Neural crest cell (in vitro differentiated cells): ENCODE data around the gene C1QTNF7. TPM values are rescaled to one million over a fixed set of nuclear protein-coding genes. Genes with fewer than 3 reads are reported as not detected.

ENCODE experiments used
- DNase-seq: peaks from one replicate; pipeline ENCODE4 v3.0.0; 2021; ENCODE audit warnings: low read depth, mixed read lengths, low spot score
- H3K27ac Mint-ChIP-seq: one replicate; pipeline ENCODE4 v1.8.0; 2021; ENCODE audit warnings: mild to moderate bottlenecking, mixed read lengths; ENCODE audit not compliant: unreplicated experiment
- H3K27me3 Mint-ChIP-seq: 2 replicates; pipeline ENCODE4 v1.8.0; 2021; ENCODE audit warnings: low read depth, mild to moderate bottlenecking, mixed read lengths
- H3K36me3 Mint-ChIP-seq: 2 replicates; pipeline ENCODE4 v1.8.0; 2021; ENCODE audit warnings: low read depth, mild to moderate bottlenecking, mixed read lengths
- H3K4me1 Mint-ChIP-seq: 2 replicates; pipeline ENCODE4 v1.8.0; 2021; ENCODE audit warnings: mixed read lengths
- H3K4me3 Mint-ChIP-seq: one replicate; pipeline ENCODE4 v1.8.0; 2021; ENCODE audit warnings: mild to moderate bottlenecking, mixed read lengths
- H3K9me3 Mint-ChIP-seq: 2 replicates; pipeline ENCODE4 v1.8.0; 2021; ENCODE audit warnings: mixed read lengths
- CTCF ChIP-seq: fragments of 200-600 bp; sonication (generic); conservative IDR thresholded peaks from 2 replicates; pipeline ENCODE4 v1.5.0; 2021; ENCODE audit warnings: antibody characterized with exemption, mild to moderate bottlenecking
- total RNA-seq: library from RNA; stranded (reverse); gene quantifications from 2 replicates; pipeline ENCODE4 v1.2.1, GENCODE V29; 2021

C1QTNF7 gene
- total RNA-seq, 1 donor from 2014 or later, result not detected

DNA sequence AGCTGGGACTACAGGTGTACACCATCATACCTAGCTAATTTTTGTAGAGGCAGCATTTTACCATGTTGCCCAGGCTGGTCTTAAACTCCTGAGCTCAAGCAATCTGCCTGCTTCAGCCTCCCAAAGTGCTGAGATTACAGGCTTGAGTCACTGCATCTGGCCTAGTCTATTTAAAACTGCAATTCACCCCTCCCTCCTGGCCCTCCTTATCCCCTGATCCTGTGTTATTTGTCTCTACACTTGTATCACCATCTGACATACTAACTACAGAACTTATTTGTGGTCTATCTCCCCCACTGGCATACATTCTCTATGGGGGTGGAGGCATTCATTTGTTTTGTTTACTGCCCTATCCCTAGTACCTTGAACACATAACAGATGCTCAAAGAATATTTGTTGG, 65.6 kb downstream of the C1QTNF7 start:
- no peak overlapping the region for H3K27ac Mint-ChIP-seq
- no peaks in the 10 kb centered on the region for H3K27me3 Mint-ChIP-seq
- no peak for DNase-seq
- peaks cover 16% of the 10 kb centered on the region for H3K9me3 Mint-ChIP-seq
- no peak for TF ChIP-seq CTCF
- peaks cover 5% of the 10 kb centered on the region for H3K4me1 Mint-ChIP-seq
- no peak overlapping the region for H3K4me3 Mint-ChIP-seq
- peaks cover 56% of the 10 kb centered on the region for H3K36me3 Mint-ChIP-seq

DNA sequence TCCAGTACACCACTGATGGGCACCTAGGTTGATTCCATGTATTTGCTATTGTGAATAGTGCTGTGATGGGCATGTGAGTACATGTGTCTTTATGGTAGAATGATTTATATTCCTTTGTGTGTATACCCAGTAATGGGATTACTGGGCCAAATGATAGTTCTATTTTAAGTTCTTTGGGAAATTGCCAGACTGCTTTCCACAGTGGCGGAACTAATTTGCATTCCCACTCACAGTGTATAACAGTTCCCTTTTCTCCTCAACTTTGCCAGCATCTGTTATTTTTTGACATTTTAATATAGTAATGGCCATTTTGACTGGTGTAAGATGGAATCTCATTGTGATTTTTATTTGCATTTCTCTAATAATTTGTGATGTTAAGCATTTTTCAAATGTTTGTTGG, 67.8 kb downstream of the C1QTNF7 start:
- TF ChIP-seq CTCF, result no peak
- H3K4me1 Mint-ChIP-seq, result peaks cover 5% of the 10 kb centered on the region
- no peaks in the 10 kb centered on the region for H3K27me3 Mint-ChIP-seq
- no peak overlapping the region for H3K27ac Mint-ChIP-seq
- peaks cover 6% of the 10 kb centered on the region for H3K9me3 Mint-ChIP-seq
- peaks cover 42% of the 10 kb centered on the region for H3K36me3 Mint-ChIP-seq
- no peak for DNase-seq
- H3K4me3 Mint-ChIP-seq, result no peak overlapping the region

Other genes starting within 250 kb of the C1QTNF7 start
- 26.2 and 27.8 TPM in 2 replicates for gene CC2D2A, start 41.8 kb downstream of the C1QTNF7 start, total RNA-seq
- gene FBXL5, start 227.3 kb downstream of the C1QTNF7 start, total RNA-seq, result 71.2 and 74.3 TPM in 2 replicates